Amniotic stem cell (primary cell): ENCODE measurements around the gene TRIM29.
"Not testable (repeated sequence)": the region's sequence is repeated elsewhere in the genome, so short reads cannot be mapped to it uniquely, and the experiment has no call there.

Experiments
- DNase-seq: peaks from one replicate; lab custom pipeline; 2025; lab: John Stamatoyannopoulos, UW

TRIM29 gene

DNA sequence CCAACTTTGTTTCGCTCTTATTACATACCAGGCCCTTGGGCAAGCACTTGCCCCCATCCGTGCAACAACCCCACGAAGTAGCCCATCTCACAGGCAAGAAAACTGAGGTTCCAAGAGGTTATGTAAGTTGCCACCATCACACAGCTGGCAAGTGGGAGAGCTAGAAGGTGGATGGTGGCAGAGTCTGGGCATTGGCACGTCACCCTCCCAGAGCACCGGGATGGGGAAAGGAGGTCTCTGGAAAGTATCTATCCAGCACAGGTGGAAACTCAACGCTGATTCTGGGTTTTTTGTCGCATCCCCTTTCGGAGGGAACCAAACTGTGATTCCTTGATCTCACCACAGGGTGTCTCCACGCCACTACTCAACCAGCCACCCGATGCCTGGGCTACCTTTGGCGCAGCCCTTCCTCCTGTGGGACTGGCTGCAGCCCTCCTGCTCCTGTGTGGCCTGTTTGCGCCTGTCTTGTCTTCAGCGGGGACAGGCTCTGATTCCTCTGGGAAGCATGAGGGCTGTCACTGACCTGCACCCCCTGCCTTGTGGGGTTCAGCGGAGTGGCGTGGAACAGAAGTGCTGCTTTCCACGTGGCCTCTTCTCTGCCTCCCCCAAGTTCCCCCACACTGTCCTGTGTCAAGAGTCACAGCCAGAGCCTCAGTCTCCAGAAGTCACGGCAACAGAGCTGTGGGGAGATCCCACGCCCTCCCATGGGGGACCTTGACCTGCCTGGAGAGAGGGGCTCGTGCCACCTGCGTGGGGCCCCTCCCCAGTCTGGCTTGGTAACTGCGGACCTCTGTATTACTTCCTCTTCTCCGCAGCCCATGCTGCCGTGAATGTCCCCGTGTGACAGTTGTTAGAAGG lies 34.4 kb upstream of the TRIM29 start:
- DNase-seq, result peak; percentile 39

DNA sequence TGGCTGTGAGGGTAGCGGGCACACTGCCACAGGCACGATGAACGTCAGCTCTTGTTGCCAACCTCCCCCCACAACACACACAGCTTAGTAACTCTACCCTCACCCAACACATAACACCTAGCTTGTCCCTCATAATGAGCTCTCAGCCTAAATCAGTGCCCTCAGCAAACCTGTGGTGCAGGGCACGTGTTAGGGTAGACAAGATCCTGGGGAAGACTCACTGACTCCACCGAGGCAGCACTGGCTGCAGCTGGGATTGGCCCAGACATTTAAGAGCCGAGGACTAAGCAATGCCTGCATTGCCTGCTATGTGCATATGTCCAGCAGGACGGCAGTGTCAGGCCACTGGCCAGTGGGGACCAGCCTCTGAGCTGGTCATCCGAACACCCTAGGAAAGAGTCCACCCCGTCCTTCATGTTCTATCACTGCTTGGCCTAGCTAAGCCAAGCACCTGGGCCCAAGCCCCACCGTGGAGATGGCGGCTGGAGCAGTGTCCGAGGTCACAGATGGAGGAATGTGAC lies 32.9 kb upstream of the TRIM29 start:
- no peak for DNase-seq

DNA sequence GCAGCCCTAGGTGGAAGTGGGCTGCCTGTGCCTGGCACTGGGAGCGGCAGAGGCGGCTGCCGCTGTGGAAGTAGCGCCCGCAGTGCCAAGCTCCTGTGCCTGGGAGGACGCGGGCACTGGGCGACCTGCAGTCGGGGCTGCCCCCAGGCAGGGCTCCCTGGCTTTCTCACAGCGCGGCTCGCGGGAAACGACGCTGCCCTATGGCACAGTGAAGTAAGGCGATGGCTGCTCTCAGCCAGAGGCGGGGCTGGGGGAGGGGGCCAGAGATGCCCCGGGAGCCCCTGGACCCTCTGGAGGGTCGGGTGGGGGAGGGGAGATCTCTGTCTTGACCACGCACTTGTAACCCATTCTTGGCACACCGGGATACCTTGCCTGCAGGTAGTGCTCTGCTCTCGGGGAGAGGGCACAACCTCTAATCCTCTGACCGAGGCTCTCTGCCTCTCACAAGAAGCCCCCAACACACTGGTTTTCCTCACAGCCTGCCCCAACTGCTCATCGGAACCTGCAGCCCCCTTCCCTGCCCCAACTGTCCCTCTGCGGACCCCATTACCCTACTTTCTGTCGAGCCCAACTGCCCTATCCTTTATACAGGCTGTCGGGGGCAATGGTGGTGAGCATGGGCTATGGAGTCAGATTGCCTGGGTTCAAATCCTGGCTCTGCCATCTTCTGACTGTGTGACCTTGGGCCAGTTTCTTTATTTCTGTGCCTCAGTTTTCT lies 32.2 kb upstream of the TRIM29 start:
- DNase-seq, result no peak

DNA sequence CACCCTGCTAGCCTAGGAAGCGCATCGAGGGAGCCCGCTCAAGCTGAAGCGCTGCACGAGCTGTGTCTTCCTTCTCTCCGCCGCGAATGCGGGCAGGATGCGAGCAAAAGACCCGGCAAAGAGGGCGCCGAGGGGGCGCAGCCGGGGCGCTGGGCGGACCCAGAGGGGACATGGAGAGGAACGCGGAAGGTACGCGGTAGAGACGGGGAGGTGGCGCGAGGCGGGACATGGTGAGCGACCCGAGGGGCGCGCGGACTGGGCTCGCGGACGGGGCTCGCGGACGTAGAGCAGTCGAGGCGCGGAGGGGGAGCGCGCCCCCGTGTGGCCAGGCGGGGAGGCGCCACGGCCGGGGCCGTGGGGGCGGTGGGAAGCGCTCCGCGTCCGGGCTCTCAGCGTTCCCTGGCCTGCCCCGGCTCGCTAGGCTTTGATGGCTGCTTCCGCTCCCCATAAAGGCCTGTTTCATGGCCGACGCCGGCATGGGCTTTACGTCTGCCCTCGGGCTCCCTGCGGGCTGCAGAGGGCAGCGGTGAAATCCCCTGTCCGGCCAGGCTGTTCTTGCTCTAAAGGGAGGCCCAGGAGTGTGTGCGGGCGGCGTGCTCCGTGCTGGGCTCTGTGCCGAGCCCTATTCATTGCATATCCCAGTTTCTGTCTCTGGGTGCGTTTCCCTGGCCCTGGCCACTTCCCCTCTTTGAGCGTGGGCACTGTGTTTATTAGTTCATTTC lies 31.2 kb upstream of the TRIM29 start:
- no peak for DNase-seq

DNA sequence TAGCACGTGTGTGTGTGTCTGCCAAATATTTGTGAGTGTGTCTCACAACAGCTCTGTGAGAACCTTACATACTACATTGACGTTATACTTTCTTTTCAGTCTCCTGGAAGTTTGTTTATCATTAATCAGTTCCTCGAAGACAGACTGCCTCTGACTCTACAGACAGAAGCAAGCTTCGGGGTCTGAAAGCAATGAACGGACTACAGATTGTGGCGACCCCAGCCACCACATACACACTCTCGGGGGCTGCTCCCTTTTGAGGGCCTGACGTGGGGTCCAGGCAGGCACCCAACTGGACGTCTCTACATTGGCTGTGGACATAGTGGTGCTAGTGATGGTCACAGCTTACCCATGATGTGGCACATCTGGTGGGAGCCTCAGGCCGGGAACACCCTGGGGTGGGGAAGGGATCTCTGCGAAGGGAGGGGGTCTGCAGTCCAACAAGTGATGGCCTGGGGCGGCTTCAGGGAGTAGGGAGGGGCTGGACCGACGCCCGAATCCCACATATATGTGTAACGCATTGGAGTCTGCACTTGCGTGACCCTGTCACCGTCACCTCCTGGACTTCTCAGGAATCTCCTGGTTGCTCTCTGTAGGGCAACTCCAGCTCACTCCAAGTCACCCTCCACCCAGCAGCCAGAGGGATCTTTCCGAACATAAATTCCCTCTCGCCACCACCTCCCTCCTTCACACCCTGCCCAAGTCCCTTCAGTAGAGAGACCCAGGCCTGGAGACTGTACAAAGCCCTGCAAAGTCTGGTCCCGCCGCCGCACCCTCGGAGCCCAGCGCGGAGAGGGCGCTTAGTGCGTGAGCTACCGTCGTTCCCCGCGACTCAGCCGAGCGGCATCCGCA lies 30.4 kb upstream of the TRIM29 start:
- no peak for DNase-seq

DNA sequence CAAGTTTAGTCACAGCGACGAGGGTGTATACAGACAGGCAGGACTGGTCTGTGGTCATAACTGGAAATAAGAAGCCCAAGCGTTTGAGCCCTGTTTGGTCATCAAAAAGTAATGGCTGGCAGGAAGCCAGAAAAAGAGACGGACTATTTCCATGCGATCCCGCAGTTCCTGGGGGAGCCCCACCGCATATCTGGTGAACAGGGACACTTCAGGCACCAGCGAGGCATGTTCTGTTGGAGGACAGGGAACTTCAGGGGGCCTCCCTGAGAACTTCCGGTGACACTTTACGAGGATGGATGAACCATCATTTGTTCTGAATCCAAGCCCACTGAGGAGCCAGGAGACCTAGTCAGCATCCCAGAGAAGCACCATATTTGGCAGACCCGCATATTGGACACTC lies 29.7 kb upstream of the TRIM29 start:
- no peak for DNase-seq

DNA sequence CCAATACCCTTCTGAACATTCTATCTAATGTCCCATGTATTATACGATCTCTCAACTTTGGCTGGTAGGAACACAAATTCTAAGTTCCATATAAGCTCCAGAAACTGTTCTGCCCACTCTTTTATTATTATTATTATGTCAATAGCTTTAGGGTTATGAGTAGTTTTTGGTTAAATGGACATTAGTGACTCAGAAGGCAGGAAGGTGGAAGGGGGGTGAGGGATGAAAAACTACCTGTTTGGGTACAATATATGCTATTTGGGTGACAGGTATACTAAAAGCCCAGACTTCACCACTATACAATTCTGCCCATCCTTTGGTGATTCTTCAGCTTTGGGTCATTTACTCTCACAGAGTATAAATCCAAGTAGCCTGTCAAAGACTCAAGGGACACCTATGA lies 22.5 kb upstream of the TRIM29 start:
- DNase-seq, result no peak

DNA sequence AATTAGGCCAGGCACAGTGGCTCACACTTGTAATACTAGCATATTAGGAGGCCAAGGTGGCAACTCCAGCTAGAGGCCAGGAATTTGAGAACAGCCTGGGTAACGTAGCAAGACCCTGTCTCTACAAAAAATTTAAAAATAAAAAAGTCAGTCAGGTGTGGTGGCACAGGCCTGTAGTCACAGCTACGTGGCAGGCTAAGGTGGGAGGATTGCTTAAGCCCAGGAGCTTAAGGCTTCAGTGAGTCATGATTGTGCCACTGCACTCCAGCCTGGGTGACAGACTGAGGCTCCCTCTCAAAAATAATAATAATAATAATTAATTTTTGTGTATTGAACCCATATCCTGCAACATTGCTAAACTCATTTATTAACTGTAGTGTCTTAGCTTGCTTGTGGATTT lies 15.3 kb upstream of the TRIM29 start:
- no peak for DNase-seq

DNA sequence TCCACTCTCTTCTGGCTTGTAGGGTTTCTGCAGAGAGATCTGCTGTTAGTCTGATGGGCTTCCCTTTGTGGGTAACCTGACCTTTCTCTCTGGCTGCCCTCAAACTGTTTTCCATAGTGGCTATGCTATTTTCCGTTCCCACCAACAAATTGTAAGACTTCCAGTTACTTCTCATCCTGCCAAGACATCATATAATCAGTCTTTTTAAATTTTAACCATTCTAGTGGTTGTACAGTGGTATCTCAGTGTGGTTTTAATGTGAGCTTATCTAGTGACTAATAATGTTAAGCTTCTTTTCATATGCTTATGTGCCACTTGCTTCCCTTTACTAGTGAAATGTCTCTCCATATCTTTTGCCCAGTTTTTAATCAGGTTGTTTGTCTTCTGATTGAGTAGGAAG lies 13.6 kb upstream of the TRIM29 start:
- DNase-seq, result no peak

DNA sequence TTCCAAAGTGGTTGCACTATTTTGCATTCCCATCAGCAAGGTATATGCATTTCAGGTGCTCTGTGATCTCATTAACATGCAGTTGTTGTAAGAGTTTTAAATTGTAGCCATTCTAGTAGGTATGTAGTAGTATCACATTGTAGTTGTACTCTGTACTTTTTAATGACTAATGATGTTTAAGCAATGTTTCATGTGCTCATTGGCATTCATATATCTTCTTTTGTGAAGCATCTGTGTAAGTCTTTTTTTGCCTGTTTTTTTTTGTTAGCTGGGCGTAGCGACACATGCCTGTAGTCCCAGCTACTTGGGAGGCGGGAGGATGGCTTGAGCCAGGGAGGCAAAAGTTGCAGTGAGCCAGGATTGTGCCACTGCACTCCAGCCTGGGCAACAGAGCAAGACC lies 11.3 kb upstream of the TRIM29 start:
- DNase-seq, result no peak

DNA sequence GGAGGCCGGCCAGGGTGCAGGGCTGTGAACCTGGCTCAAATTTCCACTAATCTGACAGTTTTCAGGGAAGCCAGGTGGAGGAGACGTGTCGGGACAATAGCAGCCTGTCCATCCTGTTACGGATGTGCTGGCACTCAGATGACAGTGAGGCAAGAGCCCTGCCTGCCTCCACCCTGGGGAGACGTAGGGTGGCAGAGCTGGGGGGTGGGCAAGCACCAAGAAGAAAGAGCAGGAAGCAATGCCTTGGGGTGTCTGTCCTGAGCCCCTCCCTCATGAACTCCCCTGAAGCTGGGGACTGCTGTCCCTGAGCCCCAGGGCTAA lies 10.0 kb upstream of the TRIM29 start:
- no peak for DNase-seq

DNA sequence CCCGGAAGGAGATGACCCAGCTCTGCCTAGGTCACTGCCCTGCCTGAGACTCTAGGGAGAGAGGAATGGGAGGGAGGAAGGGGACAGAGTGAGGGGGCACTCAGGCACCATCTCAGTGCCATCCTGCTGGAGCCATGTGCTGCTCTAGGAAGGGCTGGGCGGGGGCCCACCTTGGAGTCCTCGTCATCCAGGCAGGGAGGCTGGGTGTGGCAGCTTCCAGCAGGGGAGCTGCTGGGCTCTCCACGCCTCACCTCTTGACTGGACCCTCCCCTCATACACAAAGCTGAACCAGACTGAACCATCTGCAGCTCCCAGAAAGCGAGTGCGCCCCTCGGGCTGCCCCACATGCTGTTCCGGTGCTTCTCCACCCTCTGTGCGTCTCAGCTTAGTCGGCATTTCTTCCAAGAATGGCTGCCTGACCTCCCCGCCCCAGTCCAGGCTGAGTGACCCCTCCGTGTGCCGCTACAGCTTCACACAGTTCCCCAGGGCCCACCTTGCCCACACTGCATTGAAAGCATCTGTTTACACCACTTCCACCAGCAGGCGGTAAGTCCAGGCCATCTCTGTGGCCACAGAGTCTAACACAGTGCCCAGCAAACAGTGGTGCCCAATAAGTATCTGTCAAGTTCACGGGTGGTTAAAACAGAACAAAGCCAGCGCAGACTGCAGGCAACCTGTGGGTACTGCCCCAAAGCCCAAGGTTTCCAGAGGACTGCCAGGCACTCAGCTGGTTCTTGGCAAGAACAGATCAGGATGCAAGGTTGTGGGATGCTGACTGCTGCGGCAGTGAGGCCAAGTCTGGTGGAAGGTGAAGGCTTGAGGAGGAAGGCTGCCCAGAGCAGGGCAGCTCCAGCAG lies 9.4 kb upstream of the TRIM29 start:
- no peak for DNase-seq

DNA sequence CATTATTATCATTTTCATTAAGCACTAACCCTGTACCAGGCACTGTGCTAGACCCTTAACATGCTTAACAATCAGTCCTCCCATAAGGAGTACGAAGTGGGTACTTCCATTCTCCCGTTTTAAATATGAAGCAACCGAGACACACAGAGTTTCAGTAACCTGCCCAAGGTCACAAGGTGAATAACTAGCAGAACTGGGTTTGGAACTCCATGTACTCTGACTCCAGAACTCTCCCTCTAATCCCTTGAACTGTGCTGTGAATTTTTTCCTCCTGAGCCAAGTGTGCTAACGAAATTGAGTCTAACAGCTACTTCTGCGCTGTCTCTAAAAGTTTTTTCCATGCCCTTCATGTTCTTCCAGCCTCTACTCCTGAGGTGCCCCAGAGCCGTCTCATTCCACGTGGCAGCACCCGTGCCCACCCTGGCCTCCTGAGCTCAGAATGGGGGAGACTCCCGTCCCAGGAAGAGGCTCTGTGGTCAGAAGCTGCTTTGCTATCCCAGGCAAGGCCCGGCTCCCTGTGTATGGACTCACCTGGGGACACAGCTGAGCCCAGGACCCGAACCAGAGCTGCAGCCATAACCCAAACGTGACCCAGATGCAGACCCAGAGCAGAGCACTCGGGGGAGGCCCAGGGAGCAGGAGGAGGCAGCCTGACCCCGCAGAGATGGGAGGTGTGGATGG lies 8.6 kb upstream of the TRIM29 start:
- DNase-seq, result no peak

DNA sequence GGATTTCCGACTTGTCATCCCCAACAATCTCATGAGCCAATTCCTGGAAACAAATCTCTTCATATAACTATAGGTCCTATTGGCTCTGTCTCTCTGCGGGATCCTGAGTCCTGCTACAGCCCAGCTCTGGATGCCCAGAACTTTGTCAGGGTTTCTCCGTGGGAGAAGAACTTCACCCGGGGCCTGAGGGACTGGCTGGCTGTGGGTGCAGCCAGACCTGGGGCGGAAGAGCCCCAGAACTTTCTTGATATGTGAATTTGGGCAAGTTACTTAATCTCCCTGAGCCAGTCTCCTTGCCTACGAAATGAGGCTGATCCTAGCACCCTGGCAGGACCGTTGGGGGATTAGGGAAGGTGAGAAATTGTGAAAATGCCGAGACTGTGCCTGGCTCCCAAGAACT lies 6.6 kb upstream of the TRIM29 start:
- DNase-seq, result no peak

DNA sequence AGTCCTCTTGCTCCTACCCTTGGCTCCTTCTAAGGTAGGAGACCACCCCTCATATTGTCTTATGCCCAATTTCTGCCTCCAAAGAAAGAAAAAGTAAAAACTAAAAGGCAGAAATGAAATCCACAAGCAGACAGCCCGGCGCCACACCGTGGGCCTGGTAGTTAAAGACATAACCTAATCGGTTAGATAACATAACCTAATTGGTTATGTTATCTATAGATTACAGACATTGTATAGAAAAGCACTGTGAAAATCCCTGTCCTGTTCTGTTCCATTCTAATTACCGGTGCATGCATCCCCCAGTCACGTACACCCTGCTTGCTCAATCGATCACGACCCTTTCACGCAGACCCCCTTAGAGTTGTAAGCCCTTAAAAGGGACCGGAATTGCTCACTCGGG lies 5.6 kb upstream of the TRIM29 start:
- not testable (repeated sequence) for DNase-seq

DNA sequence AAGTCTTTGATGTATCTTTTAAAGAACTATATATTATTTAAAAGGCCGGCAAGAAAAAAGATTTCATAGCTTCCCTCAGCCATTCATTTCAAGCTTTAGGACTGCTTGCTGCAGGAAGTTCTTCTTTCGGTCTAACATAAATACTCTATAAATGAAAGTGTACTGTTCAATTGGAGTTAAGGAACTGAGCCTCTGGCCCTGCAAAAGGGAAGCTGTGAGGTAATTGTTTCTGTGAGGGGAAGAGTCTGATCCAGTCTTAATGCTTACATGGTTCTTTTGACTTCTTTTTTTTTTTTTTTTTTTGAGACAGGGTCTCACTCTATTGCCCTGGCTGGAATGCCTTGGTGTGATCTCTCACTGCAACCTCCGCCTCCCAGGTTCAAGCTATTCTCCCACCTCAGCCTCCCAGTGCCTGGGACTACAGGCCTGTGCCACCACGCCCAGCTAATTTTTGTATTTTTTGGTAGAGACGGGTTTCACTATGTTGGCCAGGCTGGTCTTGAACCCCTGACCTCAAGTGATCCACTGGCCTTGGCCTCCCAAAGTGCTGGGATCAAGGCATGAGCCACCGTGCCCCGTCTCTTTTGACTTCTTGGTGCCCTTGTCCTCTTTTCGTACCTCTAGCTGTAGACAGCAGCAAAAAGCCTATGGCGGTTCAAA lies 4.7 kb upstream of the TRIM29 start:
- no peak for DNase-seq

DNA sequence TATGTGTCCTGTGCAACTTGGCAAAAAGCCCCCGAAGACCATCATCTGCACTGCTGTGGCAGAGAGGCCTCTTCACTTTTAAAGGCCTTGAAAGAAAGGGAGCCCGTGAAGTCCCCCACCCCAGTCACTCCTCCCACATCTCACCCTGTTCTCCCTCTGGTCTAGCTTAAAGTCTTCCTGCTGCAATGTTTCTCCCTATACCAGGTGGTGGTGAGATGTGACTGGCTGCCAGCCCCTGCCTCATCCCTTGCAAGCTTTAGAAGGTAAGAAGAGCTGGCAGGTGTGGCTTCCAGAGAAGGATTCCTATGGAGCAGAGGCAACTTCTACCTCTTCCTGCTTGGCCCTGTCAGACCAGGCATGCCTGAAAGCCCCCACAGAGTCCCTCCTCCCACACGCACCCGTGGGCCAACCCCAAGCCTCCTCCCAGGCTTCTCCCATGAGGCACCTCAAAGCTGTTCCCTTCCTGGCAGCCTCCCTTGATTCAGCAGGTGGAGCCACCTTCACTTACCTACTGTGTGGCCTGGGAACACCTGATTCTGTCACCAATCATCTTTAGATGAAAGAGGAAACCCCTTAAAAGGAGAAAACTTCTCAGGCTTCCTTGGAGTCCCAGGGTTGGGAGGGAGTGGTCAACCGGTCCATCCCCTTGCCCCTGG lies 4.0 kb upstream of the TRIM29 start:
- DNase-seq, result no peak

DNA sequence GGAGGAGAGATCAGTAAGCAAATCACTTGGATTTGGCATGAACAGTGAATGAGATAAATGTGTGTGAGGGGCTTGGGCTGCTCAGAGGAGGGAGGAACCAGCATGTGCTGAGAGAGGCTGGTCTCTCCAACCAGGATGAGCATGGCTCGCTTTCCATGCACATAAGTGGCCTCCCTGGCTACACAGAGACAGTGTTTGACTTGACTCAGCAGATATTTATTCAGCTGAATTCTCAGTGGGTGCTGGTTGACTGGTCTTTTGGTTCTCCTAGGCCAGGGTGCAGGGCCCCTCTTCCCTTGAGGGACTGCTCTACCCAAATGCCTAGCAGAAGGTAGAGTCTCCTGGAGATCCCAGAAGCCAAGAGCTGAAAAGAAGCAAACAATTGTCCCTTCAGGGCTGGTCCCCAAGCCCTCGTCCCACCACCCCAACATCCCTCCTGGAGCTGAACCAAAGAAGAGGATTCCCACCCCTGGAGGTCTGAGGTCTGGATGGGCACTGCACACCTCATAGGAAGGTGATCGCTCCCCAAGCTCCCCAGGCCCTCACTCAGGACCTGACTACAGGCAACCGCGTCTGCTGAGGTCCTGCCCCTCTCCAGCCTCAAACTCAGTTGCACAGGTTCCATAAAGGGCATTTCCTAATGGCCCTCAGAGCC lies 3.3 kb upstream of the TRIM29 start:
- DNase-seq, result no peak
